SK-N-MC (cell line): ENCODE measurements around the gene MACROH2A1.

Experiments
- DNase-seq: peaks from one replicate; pipeline ENCODE4 v3.0.0-alpha.2; 2011; ENCODE audit warnings: low read depth, low spot score
- H3K27ac ChIP-seq: fragments of 200-600 bp; sonication (generic); 2 replicates; pipeline ENCODE4 v1.5.1; 2016; ENCODE audit warnings: mixed run types
- H3K36me3 ChIP-seq: fragments of 200-600 bp; sonication (generic); 2 replicates; pipeline ENCODE4 v1.6.1; 2017; ENCODE audit warnings: antibody characterized with exemption, low read length, mixed read lengths; ENCODE audit not compliant: insufficient read depth
- H3K4me3 ChIP-seq: fragments of 200-600 bp; sonication (generic); 2 replicates; pipeline ENCODE4 v1.5.1; 2016
- H3K9ac ChIP-seq: fragments of 200-600 bp; sonication (generic); 2 replicates; pipeline ENCODE4 v1.8.0; 2017; ENCODE audit warnings: mixed run types, mixed read lengths; ENCODE audit not compliant: insufficient read length
- H3K9me3 ChIP-seq: fragments of 200-600 bp; sonication (generic); 2 replicates; pipeline ENCODE4 v1.6.1; 2017; ENCODE audit warnings: low read depth, mild to moderate bottlenecking, antibody characterized with exemption, low read length, moderate library complexity, mixed read lengths
- EZH2 ChIP-seq: fragments of 200-600 bp; sonication (generic); IDR thresholded peaks from one replicate; pipeline ENCODE4 v1.6.1; 2017; ENCODE audit warnings: antibody characterized with exemption
- FOXP2 ChIP-seq: optimal IDR thresholded peaks from 2 replicates; pipeline ENCODE3; 2011; ENCODE audit warnings: mild to moderate bottlenecking, moderate library complexity; ENCODE audit not compliant: insufficient read depth; ENCODE audit errors: extremely low read length, control extremely low read depth
- POLR2AphosphoS5 ChIP-seq: IDR thresholded peaks from 2 replicates; pipeline ENCODE4 v1.6.1; 2012; ENCODE audit warnings: mild to moderate bottlenecking, low read depth, low read length, borderline replicate concordance

MACROH2A1 gene

DNA sequence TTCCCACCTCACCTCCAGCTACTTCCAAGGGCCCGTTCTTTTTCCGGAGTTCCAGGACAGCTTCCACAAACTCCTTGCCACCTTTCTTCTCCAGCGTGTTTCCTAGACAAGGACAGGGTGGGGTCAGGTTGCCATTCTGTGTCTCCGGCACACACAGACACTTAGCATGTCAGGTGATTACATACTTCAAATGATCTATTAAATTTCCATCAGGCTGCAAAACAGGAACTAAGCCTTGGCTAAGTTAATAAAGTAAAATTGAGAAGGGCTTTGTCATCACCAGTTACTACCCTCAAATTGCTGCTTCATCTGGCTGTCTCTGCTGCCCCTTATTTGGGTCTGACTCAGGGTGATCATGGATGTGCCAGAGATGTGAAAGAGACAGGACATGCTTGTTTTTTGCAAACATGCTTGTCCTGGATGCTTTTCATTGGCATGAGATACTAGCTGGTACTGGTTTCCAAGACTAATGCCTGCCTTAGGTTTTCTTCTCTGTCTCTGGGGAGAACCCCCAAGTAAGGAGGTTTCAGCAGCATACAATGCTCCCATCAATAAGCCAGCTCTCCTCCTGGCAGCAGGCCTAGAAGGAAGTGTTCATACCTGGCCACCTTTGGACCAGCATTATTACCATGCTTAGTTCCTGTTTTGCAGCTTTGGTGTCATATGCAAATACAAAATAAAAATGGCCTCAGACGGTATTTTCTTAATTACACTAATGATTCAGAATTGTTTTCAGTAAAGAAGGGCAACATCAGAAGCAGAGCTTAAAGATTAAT is 52.9 kb downstream of the MACROH2A1 start:
- no peak for DNase-seq
- Histone ChIP-seq H3K9ac (no peak overlapping the region), H3K9me3 (no peaks in the 10 kb centered on the region), H3K27ac (no peak overlapping the region), H3K36me3 (peaks cover 64% of the 10 kb centered on the region), H3K4me3 (no peak overlapping the region)
- TF ChIP-seq FOXP2 (no peak), POLR2AphosphoS5 (no peak), EZH2 (no peak)

DNA sequence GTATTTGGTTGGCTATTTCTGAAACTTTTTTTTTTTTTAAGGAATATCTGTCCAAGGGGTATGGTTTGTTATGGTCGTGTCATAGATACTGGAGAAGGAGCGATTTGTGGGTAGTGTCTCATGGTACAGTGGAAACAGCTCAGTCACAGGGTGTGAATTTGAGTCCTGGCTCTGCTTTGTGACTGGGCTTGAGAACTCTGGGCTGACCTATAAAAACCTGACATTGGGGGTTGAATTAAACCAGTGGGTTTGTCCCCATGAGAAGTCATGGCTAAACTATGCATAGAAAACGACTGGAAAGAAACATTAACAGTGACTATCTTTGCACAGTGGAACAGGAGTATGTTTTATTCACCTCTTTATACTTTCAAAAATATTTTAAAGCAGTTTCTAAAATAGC is 54.7 kb downstream of the MACROH2A1 start:
- H3K4me3 ChIP-seq = no peak overlapping the region
- DNase-seq = no peak
- no peak for TF ChIP-seq EZH2
- no peak for TF ChIP-seq FOXP2
- TF ChIP-seq POLR2AphosphoS5 = no peak
- H3K9me3 ChIP-seq = no peaks in the 10 kb centered on the region
- H3K36me3 ChIP-seq = peaks cover 69% of the 10 kb centered on the region
- H3K27ac ChIP-seq = no peak overlapping the region
- H3K9ac ChIP-seq = no peak overlapping the region

DNA sequence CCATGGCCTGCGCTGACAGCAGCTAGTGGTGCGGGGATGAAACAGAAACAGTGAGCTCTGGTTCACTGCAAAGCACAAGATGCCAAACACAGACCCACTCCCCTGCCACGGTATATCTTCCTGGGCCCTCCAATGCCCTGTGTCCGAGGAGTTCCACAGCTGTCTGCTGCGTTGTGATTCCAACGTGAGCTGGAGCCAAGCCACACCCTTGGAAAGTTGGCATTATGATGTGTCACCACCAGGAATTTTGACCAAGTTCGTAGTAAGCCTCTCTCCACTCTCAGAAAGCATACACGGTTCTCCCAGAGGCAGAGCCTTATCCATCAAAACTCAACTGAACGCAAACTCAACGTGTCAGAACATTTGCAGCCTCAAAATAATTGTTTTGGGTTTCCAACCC is 55.6 kb downstream of the MACROH2A1 start:
- DNase-seq = no peak
- TF ChIP-seq POLR2AphosphoS5 (no peak), FOXP2 (no peak), EZH2 (no peak)
- peaks cover 74% of the 10 kb centered on the region for H3K36me3 ChIP-seq
- no peak overlapping the region for H3K27ac ChIP-seq
- H3K4me3 ChIP-seq = no peak overlapping the region
- no peaks in the 10 kb centered on the region for H3K9me3 ChIP-seq
- no peak overlapping the region for H3K9ac ChIP-seq

DNA sequence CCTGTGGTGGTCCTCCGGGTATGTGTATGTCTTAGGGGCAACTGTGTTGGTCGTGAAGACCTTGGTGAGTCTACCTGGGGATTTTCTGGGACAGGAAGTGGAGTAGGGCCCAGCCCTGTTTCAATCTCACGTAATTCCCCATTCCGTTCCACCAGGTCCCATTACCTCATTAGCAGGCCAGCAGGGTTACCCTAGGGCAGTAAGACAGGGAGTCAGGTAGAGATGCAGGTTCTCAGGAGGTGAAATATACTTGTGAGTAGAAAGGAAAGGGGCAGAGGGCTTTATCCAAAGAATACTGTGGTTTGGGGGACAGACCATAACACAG is 56.5 kb downstream of the MACROH2A1 start:
- no peak for DNase-seq
- no peak overlapping the region for H3K4me3 ChIP-seq
- no peak overlapping the region for H3K27ac ChIP-seq
- no peak overlapping the region for H3K9ac ChIP-seq
- H3K9me3 ChIP-seq = no peaks in the 10 kb centered on the region
- peaks cover 83% of the 10 kb centered on the region for H3K36me3 ChIP-seq
- no peak for TF ChIP-seq POLR2AphosphoS5
- TF ChIP-seq EZH2 = no peak
- no peak for TF ChIP-seq FOXP2

DNA sequence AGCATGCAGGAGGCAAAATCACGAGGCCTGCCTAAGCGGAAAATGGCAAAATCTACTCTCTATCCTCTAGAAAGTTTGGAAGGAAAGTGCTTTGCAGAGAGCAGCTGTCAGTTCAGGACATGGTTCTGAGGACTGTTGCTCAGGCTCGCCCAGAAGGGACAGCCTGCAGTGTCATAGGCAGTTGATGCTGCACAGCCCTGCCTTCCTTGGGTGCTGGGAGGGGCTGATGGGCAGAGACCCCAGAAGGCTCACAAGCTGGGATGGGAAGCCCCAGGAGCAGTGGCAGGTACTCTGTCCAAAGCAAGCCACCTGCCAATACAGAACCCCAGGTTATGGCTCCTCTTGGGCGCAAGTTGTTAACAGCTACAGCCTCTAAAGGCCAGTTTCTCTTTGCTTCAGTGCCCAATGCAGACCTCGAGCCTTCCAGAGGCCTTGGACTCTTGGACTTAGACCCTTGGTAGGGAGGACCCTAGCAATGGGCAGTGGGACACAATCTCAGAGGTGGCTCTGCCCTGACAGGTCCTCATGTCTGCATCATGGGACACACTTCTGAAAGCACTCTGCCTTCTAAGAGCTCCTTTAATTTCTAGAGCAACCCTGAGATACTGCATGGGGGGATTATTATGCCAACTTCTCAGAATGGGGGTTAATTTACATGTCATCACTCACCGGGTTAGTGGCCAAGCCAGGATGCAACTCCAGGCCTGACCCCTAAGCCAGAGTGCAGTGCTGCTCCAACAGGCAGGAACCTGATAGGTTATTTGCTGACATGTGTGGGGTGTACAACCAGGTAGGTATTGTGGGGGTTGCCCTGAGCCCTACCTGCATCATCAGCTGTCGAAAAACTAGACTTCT is 57.1 kb downstream of the MACROH2A1 start:
- H3K9ac ChIP-seq = no peak overlapping the region
- no peak for DNase-seq
- no peak overlapping the region for H3K27ac ChIP-seq
- no peak overlapping the region for H3K4me3 ChIP-seq
- peaks cover 88% of the 10 kb centered on the region for H3K36me3 ChIP-seq
- no peaks in the 10 kb centered on the region for H3K9me3 ChIP-seq
- no peak for TF ChIP-seq POLR2AphosphoS5
- no peak for TF ChIP-seq EZH2
- no peak for TF ChIP-seq FOXP2

DNA sequence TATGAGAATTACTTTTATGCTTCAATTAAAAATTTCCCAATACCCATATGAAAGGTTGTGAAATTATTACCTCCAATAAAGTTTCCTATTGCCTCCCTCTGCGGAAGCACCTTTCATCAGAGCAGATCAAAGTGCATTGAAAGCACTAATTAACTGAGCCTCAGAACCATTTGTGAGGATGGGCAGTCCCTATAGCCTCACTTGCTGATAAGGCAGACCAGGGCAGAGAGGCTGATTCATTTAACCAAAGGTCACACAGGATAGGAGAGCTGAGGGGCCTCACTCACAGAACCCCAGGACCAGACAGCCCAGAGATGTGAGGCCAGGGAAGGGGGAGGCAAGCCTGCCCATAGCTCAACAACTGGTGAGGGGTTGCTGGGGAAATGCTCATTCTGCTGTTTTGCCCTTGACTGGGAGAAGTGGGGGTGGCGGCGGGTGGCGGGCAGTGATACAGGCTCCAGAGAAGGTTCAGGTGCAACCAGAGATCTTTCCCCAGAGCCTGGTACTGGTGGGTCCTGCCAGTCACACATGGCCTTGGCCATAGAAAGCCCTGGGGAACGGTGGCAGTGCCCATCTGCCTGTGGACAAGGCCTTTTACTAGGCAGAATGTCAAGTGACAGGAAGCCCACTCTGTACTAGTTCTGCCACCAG is 57.9 kb downstream of the MACROH2A1 start:
- H3K36me3 ChIP-seq = peaks cover 87% of the 10 kb centered on the region
- no peak overlapping the region for H3K9ac ChIP-seq
- no peaks in the 10 kb centered on the region for H3K9me3 ChIP-seq
- no peak overlapping the region for H3K4me3 ChIP-seq
- no peak for DNase-seq
- no peak for TF ChIP-seq POLR2AphosphoS5
- TF ChIP-seq EZH2 = no peak
- TF ChIP-seq FOXP2 = no peak
- no peak overlapping the region for H3K27ac ChIP-seq

DNA sequence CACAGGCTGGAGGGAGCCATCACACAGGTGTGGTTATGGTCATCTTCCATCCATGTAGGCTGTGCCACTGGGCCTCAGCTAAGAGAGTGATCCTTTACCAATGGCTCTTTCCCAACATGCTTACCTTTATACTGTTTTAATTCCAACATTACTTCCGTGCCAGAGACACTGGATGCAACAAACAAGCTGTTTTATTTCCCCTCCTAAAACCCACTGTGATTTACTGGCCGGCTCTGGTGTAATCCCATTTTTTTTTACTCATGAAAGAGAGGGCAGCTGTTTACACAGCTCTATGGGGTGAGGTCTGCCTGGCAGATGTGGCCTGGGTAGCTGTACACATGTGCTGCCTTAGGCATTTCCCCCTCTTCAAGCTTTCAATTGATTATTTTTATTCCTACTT is 58.5 kb downstream of the MACROH2A1 start:
- Histone ChIP-seq H3K27ac (no peak overlapping the region), H3K4me3 (no peak overlapping the region), H3K36me3 (peaks cover 84% of the 10 kb centered on the region), H3K9me3 (no peaks in the 10 kb centered on the region), H3K9ac (no peak overlapping the region)
- TF ChIP-seq POLR2AphosphoS5 (no peak), FOXP2 (no peak), EZH2 (no peak)
- DNase-seq = no peak

DNA sequence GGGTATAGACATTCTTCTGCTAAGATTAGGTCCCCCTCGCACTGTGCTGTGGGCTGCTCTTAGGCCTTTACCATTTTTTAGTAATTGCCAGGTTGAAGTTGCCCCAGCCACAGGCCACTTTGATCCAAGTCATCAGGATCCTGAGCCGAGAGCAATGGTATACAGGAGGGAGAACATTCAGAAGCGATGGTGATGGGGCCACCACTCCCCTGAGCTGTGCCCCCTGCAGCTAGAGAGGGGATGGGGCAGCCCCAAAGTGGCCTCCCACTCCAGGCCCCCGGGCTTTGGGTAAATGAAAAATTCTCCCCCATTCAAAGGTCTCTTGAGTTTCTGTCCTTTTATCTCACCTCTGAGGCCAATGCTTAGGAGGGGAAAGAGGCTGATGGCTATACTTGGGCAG is 59.4 kb downstream of the MACROH2A1 start:
- no peak overlapping the region for H3K9ac ChIP-seq
- H3K4me3 ChIP-seq = no peak overlapping the region
- TF ChIP-seq FOXP2 = no peak
- no peak for TF ChIP-seq EZH2
- no peak for TF ChIP-seq POLR2AphosphoS5
- H3K36me3 ChIP-seq = peaks cover 81% of the 10 kb centered on the region
- H3K27ac ChIP-seq = no peak overlapping the region
- H3K9me3 ChIP-seq = no peaks in the 10 kb centered on the region
- DNase-seq = no peak
